ENCODE measurements around the gene PTPRN2. TPM values are rescaled to one million over a fixed set of nuclear protein-coding genes. Genes with fewer than 3 reads are reported as not detected.

The PTPRN2 gene
- total RNA-seq, 1 donor from 2014 or later, result 11.4 TPM

DNA sequence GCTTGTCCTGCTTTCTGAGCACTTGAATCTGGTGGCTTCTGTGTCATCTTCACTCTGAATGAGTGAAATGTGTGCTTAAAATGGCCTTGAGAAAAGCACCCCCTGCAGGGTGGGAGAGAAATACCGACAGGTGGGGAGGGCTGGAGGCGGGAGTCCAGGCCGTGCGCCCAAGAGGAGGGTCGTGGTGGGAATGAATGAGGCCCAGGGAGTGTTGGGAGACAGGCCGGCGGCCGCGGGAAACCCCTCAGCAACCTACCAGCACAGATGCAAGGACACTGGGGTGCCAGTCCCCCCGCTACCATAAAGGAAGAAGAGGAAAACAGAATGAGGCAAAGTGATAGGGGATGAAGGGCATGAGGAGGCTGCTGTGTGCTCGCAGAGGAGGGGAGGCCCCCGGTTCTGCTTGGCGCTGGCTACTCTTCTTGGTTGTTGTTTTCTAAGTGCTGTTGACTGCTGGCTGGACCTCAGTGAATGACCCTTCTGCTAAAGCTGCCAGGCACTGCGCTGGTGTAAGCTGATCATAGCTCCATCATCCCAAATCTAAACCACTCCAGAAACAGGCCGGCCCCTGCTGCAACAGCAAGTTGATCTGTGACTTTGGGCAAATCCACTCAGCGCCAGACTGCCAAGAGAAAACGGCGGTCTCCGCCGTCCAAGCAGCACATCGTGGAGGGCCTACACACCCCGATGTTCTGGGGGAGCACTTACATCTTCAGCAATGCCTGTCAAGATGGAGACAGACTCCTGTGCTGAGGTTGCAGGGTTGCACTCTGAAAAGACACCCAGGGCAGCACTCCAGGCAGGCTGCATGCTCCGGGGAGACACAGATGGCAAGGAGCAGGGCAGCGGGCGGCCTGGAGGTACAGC lies 872.3 kb downstream of the PTPRN2 start:
- Mint-ChIP-seq H3K27me3 (peaks cover 29% of the 10 kb centered on the region), H3K4me1 (ENCODE audit: low read depth) (no peaks in the 10 kb centered on the region), H3K36me3 (ENCODE audit: insufficient read depth) (no peaks in the 10 kb centered on the region), H3K9me3 (ENCODE audit: low read depth) (no peaks in the 10 kb centered on the region), H3K27ac (no peak overlapping the region), H3K4me3 (ENCODE audit: low read depth) (no peak overlapping the region)
- TF ChIP-seq, protein P1, sequence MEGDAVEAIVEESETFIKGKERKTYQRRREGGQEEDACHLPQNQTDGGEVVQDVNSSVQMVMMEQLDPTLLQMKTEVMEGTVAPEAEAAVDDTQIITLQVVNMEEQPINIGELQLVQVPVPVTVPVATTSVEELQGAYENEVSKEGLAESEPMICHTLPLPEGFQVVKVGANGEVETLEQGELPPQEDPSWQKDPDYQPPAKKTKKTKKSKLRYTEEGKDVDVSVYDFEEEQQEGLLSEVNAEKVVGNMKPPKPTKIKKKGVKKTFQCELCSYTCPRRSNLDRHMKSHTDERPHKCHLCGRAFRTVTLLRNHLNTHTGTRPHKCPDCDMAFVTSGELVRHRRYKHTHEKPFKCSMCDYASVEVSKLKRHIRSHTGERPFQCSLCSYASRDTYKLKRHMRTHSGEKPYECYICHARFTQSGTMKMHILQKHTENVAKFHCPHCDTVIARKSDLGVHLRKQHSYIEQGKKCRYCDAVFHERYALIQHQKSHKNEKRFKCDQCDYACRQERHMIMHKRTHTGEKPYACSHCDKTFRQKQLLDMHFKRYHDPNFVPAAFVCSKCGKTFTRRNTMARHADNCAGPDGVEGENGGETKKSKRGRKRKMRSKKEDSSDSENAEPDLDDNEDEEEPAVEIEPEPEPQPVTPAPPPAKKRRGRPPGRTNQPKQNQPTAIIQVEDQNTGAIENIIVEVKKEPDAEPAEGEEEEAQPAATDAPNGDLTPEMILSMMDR (IDR thresholded peaks at IDR 0.05; ENCODE audit: unreplicated experiment), result no peak
- DNase-seq (ENCODE audit: low spot score, unreplicated experiment), result no peak

DNA sequence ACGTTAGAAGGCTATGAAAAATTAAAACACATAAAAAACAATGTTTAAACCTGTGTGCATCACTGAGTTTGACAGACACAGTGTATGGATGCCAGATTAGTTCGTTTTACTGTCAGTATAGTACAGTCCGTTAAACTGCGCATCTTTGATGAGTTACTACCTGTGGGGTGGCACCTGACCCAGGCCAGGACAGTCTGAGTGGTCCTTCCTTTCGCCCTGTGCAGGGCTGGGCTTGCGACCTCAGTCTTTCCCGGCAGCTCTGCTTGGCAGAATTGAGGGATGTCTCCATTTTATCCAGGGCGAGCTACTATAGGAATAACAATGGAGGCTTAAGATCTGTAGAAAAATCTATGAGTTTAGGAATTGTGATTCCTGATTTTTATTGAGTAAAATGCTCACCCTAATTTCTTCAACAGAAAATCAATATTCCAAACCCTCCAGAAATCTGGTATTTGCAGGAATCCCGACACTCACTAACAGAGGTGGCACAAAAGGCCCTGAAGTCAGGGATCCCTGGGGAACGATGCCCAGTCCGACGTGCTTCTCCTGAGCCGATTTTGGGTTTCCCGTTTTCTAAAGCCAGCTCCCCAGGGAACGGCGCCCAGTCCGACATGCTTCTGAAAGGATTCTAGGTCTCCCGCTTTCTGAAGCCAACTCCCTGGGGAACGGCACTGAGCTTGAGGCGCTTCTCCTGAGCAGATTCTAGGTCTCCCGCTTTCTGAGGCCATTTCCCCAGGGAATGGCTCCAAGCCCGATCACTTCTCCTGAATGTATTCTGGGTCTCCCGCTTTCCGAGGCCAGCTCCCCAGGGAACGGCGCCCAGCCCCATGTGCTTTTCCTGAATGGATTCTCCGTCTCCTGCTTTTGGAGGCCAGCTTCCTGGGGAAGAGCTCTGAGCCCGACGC lies 873.2 kb downstream of the PTPRN2 start:
- TF ChIP-seq, protein P1 (IDR thresholded peaks at IDR 0.05; ENCODE audit: unreplicated experiment), result no peak
- H3K9me3 Mint-ChIP-seq (ENCODE audit: low read depth), result no peaks in the 10 kb centered on the region
- no peak for DNase-seq (ENCODE audit: low spot score, unreplicated experiment)
- H3K36me3 Mint-ChIP-seq (ENCODE audit: insufficient read depth), result no peaks in the 10 kb centered on the region
- H3K27ac Mint-ChIP-seq, result no peak overlapping the region
- H3K4me3 Mint-ChIP-seq (ENCODE audit: low read depth), result no peak overlapping the region
- no peaks in the 10 kb centered on the region for H3K4me1 Mint-ChIP-seq (ENCODE audit: low read depth)
- peaks cover 30% of the 10 kb centered on the region for H3K27me3 Mint-ChIP-seq

DNA sequence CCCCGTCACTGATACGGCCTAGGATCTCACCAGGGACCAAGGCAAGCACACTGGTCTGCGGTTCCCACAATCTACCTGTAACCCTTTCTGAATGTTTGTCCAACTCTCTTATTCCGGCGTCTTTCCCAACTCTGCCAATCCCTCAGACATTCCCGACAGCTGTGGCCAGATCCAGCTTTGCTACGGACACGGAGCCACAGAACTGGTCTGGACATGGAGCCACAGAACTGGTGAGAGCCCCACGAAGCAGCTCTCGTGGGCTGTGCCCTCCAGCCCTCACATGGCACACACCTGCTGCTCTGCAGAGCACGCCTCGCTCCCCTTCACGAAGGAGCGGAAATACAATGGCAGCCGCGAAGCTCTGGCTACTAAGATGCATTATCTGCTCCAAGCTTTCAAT lies 874.0 kb downstream of the PTPRN2 start:
- Mint-ChIP-seq H3K36me3 (ENCODE audit: insufficient read depth) (no peaks in the 10 kb centered on the region), H3K27me3 (peaks cover 38% of the 10 kb centered on the region), H3K4me3 (ENCODE audit: low read depth) (no peak overlapping the region), H3K4me1 (ENCODE audit: low read depth) (no peaks in the 10 kb centered on the region), H3K27ac (no peak overlapping the region), H3K9me3 (ENCODE audit: low read depth) (no peaks in the 10 kb centered on the region)
- DNase-seq (ENCODE audit: low spot score, unreplicated experiment), result no peak
- TF ChIP-seq, protein P1 (IDR thresholded peaks at IDR 0.05; ENCODE audit: unreplicated experiment), result no peak

DNA sequence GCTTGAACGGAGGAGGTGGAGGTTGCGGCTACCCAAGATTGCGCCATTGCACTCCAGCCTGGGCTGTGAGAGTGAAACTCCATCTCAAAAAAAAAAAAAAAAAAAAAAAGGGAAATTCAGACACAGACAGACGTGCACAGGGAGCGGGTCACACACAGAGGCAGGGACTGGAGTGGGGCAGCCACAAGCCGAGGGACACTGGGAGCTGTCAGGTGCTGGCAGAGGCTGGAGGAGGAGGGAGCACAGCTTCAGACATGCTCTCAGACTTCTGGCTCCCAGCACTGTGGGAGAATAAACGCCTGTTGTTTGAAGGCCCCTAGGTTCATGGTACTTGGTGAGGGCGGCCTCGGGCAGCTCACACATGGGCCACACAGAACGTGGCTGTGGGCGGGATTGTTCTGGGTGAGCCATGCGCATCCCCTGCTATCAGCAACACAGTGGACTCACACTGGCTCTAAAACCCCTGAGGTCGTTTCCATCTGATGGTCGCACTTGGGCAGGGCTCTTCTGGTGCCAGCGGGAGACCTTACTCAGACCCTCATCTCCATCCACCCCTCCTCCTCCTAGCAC lies 874.9 kb downstream of the PTPRN2 start:
- H3K4me1 Mint-ChIP-seq (ENCODE audit: low read depth), result no peaks in the 10 kb centered on the region
- H3K36me3 Mint-ChIP-seq (ENCODE audit: insufficient read depth), result no peaks in the 10 kb centered on the region
- peaks cover 43% of the 10 kb centered on the region for H3K27me3 Mint-ChIP-seq
- H3K27ac Mint-ChIP-seq, result no peak overlapping the region
- TF ChIP-seq, protein P1 (IDR thresholded peaks at IDR 0.05; ENCODE audit: unreplicated experiment), result no peak
- H3K9me3 Mint-ChIP-seq (ENCODE audit: low read depth), result no peaks in the 10 kb centered on the region
- no peak for DNase-seq (ENCODE audit: low spot score, unreplicated experiment)
- no peak overlapping the region for H3K4me3 Mint-ChIP-seq (ENCODE audit: low read depth)

DNA sequence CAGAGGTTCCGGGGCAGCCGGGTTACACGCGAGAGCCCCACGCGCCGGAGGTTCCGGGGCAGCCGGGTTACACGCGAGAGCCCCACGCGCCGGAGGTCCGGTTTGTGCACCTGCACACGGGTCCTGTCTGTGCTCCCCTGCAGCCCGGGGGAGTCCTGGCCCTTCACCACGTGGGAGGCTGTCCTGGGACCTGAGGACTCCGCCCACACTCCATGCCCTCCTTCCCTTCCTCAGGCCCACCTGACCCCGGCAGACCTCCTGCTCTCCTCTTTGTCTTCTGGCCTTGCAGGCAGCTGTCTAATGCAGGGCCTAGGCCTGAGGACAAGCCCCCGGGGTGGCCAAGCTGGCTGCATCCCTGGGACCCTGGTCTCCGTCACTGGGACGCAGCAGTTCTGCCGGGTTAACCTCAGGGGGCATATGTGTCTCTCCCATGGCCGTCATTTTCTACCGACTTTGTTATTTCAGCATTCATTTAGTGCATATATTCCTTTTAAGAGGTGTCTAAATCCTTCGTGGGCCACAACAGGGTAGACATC lies 876.2 kb downstream of the PTPRN2 start:
- no peaks in the 10 kb centered on the region for H3K4me1 Mint-ChIP-seq (ENCODE audit: low read depth)
- DNase-seq (ENCODE audit: low spot score, unreplicated experiment), result no peak
- H3K4me3 Mint-ChIP-seq (ENCODE audit: low read depth), result no peak overlapping the region
- H3K27ac Mint-ChIP-seq, result no peak overlapping the region
- TF ChIP-seq, protein P1 (IDR thresholded peaks at IDR 0.05; ENCODE audit: unreplicated experiment), result no peak
- no peaks in the 10 kb centered on the region for H3K36me3 Mint-ChIP-seq (ENCODE audit: insufficient read depth)
- no peaks in the 10 kb centered on the region for H3K9me3 Mint-ChIP-seq (ENCODE audit: low read depth)
- peaks cover 50% of the 10 kb centered on the region for H3K27me3 Mint-ChIP-seq
